NT2/D1 (cell line): Measurements from ENCODE around the gene BICC1.

Experiments used
- SUZ12 ChIP-seq: IDR thresholded peaks from 2 replicates; pipeline ENCODE4 v1.6.1; 2011; ENCODE audit not compliant: insufficient read length, insufficient read depth; ENCODE audit errors: extremely low read depth
- YY1 ChIP-seq: IDR thresholded peaks from 2 replicates; pipeline ENCODE4 v1.6.1; 2011; ENCODE audit not compliant: insufficient read length, insufficient read depth
- ZNF274 ChIP-seq: IDR thresholded peaks from 2 replicates; pipeline ENCODE4 v1.6.1; 2011; ENCODE audit warnings: mild to moderate bottlenecking, low read depth, low read length

DNA sequence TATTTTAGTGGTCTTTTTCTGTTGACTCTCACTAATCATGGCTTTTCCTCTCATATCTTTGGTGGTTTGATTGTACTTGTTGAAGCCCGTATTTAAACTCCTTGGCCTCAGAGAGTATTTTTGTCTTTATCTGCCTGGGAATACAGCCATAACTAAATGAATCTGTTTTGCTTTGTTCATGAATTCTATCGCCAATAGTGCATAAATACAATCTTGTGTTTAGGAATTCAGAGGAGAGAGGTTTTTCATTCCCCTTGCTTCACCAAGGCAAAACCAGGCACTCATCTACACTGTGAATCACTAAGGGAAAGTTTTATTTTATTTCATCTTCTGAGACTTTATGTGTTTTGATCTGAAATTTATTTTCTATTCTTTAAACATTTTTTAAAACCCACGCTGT lies 152.7 kb downstream of the BICC1 start:
- TF ChIP-seq YY1 (no peak), ZNF274 (no peak), SUZ12 (no peak)
